Kidney capillary endothelial cell (primary cell): ENCODE measurements around the gene RHD.
"Not testable (repeated sequence)": the region's sequence is repeated elsewhere in the genome, so short reads cannot be mapped to it uniquely, and the experiment has no call there.

Experiments used
- DNase-seq: peaks from one replicate; pipeline ENCODE4 v3.0.0-alpha.2; 2018; ENCODE audit warnings: low spot score

RHD gene

GRCh38 chr1:25257196-25257595, 15.1 kb upstream of the RHD start:
- DNase-seq = no peak

- DNase-seq = peak; percentile 71
Observed at GRCh38 chr1:25259813-25260212, 12.5 kb upstream of the RHD start.

- not testable (repeated sequence) for DNase-seq
Observed at GRCh38 chr1:25260336-25260735, 12.0 kb upstream of the RHD start.

- DNase-seq = not testable (repeated sequence)
Observed at GRCh38 chr1:25266554-25267287, 5.6 kb upstream of the RHD start.

- DNase-seq = not testable (repeated sequence)
Observed at GRCh38 chr1:25267288-25268142, 4.8 kb upstream of the RHD start.

- not testable (repeated sequence) for DNase-seq
Observed at GRCh38 chr1:25268143-25268760, 4.1 kb upstream of the RHD start.

GRCh38 chr1:25275648-25276047, 3.3 kb downstream of the RHD start:
- not testable (repeated sequence) for DNase-seq

- DNase-seq = not testable (repeated sequence)
Observed at GRCh38 chr1:25277295-25277694, 5.0 kb downstream of the RHD start.

GRCh38 chr1:25278358-25278757, 6.0 kb downstream of the RHD start:
- not testable (repeated sequence) for DNase-seq

- DNase-seq = not testable (repeated sequence)
Observed at GRCh38 chr1:25278790-25279189, 6.5 kb downstream of the RHD start.

GRCh38 chr1:25279693-25280111, 7.4 kb downstream of the RHD start:
- DNase-seq = not testable (repeated sequence)

GRCh38 chr1:25285862-25286261, 13.6 kb downstream of the RHD start:
- not testable (repeated sequence) for DNase-seq

GRCh38 chr1:25287164-25287563, 14.9 kb downstream of the RHD start:
- DNase-seq = not testable (repeated sequence)

- not testable (repeated sequence) for DNase-seq
Observed at GRCh38 chr1:25288573-25289101, 16.3 kb downstream of the RHD start.

GRCh38 chr1:25290043-25290442, 17.7 kb downstream of the RHD start:
- not testable (repeated sequence) for DNase-seq

GRCh38 chr1:25293426-25293825, 21.1 kb downstream of the RHD start:
- not testable (repeated sequence) for DNase-seq

GRCh38 chr1:25294889-25295826, 22.8 kb downstream of the RHD start:
- not testable (repeated sequence) for DNase-seq

- not testable (repeated sequence) for DNase-seq
Observed at GRCh38 chr1:25296501-25296900, 24.2 kb downstream of the RHD start.

- not testable (repeated sequence) for DNase-seq
Observed at GRCh38 chr1:25300729-25301128, 28.4 kb downstream of the RHD start.

GRCh38 chr1:25302330-25302729, 30.0 kb downstream of the RHD start:
- DNase-seq = not testable (repeated sequence)

- not testable (repeated sequence) for DNase-seq
Observed at GRCh38 chr1:25304936-25305335, 32.6 kb downstream of the RHD start.
